Lung (tissue), 12 donors: ENCODE results near the gene PLCB3. TPM values are rescaled to one million over a fixed set of nuclear protein-coding genes. Genes with fewer than 3 reads are reported as not detected.

ENCODE experiments used
- ATAC-seq: fragments of 200-7000 bp; cut with Tn5 transposase; one replicate; pipeline ENCODE4 v1.9.1; 2020; ENCODE audit warnings: moderate number of reproducible peaks; ENCODE audit not compliant: insufficient read depth, low FRiP score
- DNase-seq, 3 donors: peaks; one replicate each; pipeline ENCODE4 v3.0.0-alpha.2; 2013 to 2017
- H3K27ac ChIP-seq, 2 donors: one replicate each; pipeline ENCODE4 v1.5.1; 2013; ENCODE audit warnings: mild to moderate bottlenecking in 2 of 2, moderate library complexity in 2 of 2, control low read depth in 1 of 2, inconsistent platforms in 1 of 2, low read depth in 1 of 2, low read length in 1 of 2
- H3K27me3 ChIP-seq, 3 donors: one replicate each; pipeline ENCODE4 v1.5.1; 2013; ENCODE audit warnings: low read length in 2 of 3; ENCODE audit not compliant: control insufficient read depth in 3 of 3, insufficient read depth in 3 of 3
- H3K36me3 ChIP-seq, 4 donors: one replicate each; pipeline ENCODE4 v1.5.1; 2013; ENCODE audit warnings: low read length in 4 of 4, mild to moderate bottlenecking in 1 of 4, moderate library complexity in 1 of 4; ENCODE audit not compliant: control insufficient read depth in 4 of 4, insufficient read depth in 4 of 4
- H3K4me1 ChIP-seq, 5 donors: one replicate each; pipeline ENCODE4 v1.5.1; 2013; ENCODE audit warnings: low read length in 5 of 5, mild to moderate bottlenecking in 2 of 5, moderate library complexity in 1 of 5; ENCODE audit not compliant: control insufficient read depth in 5 of 5, insufficient read depth in 5 of 5
- H3K4me3 ChIP-seq: one replicate; pipeline ENCODE4 v1.5.1; 2013; ENCODE audit warnings: mild to moderate bottlenecking, control low read depth, moderate library complexity
- H3K9ac ChIP-seq, 2 donors: one replicate each; pipeline ENCODE4 v1.5.1; 2013; ENCODE audit warnings: low read length in 2 of 2, control low read depth in 1 of 2; ENCODE audit not compliant: insufficient read depth in 1 of 2
- H3K9me3 ChIP-seq, 4 donors: one replicate each; pipeline ENCODE4 v1.5.1; 2013; ENCODE audit warnings: low read length in 3 of 4, mild to moderate bottlenecking in 1 of 4, moderate library complexity in 1 of 4; ENCODE audit not compliant: control insufficient read depth in 4 of 4, insufficient read depth in 3 of 4
- CTCF ChIP-seq: IDR thresholded peaks from 2 replicates; pipeline ENCODE4 v1.5.1; 2012; ENCODE audit warnings: mild to moderate bottlenecking; ENCODE audit errors: control extremely low read depth, extremely low read depth
- WGBS, 2 donors: extraction: QIAGEN DNeasy Blood & Tissue Kit; methylation state at CpG; one replicate each; pipeline ENCODE4 v1.1.7; 2013; 5-methylcytosine and 5-hydroxymethylcytosine counted together
- polyA plus RNA-seq, 2 donors: library from polyadenylated mRNA; stranded (reverse); fragments of 200-250 nt; gene quantifications; one replicate each; pipeline ENCODE4 v1.2.1, GENCODE V29; 2013
- total RNA-seq, 2 donors: library from RNA; depleted of rRNA in 1 of 2; stranded (reverse); fragments of >200 nt in 1 of 2; gene quantifications; one replicate each; pipeline ENCODE4 v1.2.1, GENCODE V29; 2014 to 2021
- donor health status: control.
- donor health status: control.
- donor health status: Bipolar disorder and iron deficiency.
- donor health status: healthy.
- donor health status: DM: yes; HTN: yes; CAD: no.

PLCB3 gene
- total and polyA plus RNA-seq, 4 donors: 15.0 to 32.0 (median 17.6) TPM

- peaks cover 0 to 18% (median 9%) of the 10 kb centered on the region in 5 donors for H3K4me1 ChIP-seq
- 88 to 91% methylated on average over 7 of the region's 7 CpGs for WGBS, 2 donors
- no peak overlapping the region for H3K27ac ChIP-seq
- no peak for ATAC-seq
- no peak for TF ChIP-seq CTCF
- DNase-seq: no peak
- no peak overlapping the region for H3K4me3 ChIP-seq
- H3K36me3 ChIP-seq: peaks cover 0 to 38% (median 10%) of the 10 kb centered on the region in 4 donors
- no peaks in the 10 kb centered on the region for H3K27me3 ChIP-seq
- no peak overlapping the region for H3K9ac ChIP-seq
- H3K9me3 ChIP-seq: no peaks in the 10 kb centered on the region
These were observed 3.0 kb downstream of the PLCB3 start for GRCh38 chr11:64254326-64254725.

GRCh38 chr11:64255135-64256128, 4.1 kb downstream of the PLCB3 start:
- DNase-seq (no peak), ATAC-seq (no peak)
- H3K27ac ChIP-seq: no peak overlapping the region
- no peak for TF ChIP-seq CTCF
- H3K9ac ChIP-seq: no peak overlapping the region
- H3K9me3 ChIP-seq: no peaks in the 10 kb centered on the region
- H3K4me3 ChIP-seq: no peak overlapping the region
- 92 to 96% methylated on average over 35 of the region's 35 CpGs for WGBS, 2 donors
- H3K27me3 ChIP-seq: no peaks in the 10 kb centered on the region
- peaks cover 0 to 48% (median 15%) of the 10 kb centered on the region in 4 donors for H3K36me3 ChIP-seq
- peaks cover 0 to 18% (median 9%) of the 10 kb centered on the region in 5 donors for H3K4me1 ChIP-seq

- Histone ChIP-seq H3K4me1 (peaks cover 0 to 12% (median 9%) of the 10 kb centered on the region in 5 donors), H3K36me3 (peaks cover 0 to 51% (median 15%) of the 10 kb centered on the region in 4 donors), H3K9me3 (no peaks in the 10 kb centered on the region), H3K27me3 (no peaks in the 10 kb centered on the region), H3K9ac (no peak overlapping the region), H3K27ac (no peak overlapping the region), H3K4me3 (no peak overlapping the region)
- no peak for DNase-seq
- TF ChIP-seq CTCF: no peak
- no peak for ATAC-seq
- WGBS, 2 donors: 90 to 93% methylated on average over 14 to 15 of the region's 15 CpGs
These were observed 5.0 kb downstream of the PLCB3 start for GRCh38 chr11:64256300-64256699.
